ENCODE data around the gene CABS1.

The CABS1 gene

GRCh38 chr4:70382691-70383181, 48.0 kb downstream of the CABS1 start, which contains the start of gene SMR3B:
Gene SMR3B (plus strand): TSS chr4:70383131. CDS start chr4:70384511, 1,380 bp downstream.
- no peak for DNase-seq (ENCODE audit: low read depth, low spot score)
